BJ (cell line): ENCODE measurements around the gene AKT3. TPM values are rescaled to one million over a fixed set of nuclear protein-coding genes. Genes with fewer than 3 reads are reported as not detected.

Source experiments
- CTCF ChIA-PET: fragments of 350-600 bp; formaldehyde crosslinking; extraction: SDS; loops from one replicate; lab custom pipeline; 2021; ENCODE audit warnings: antibody characterized with exemption, inconsistent platforms; lab: Yijun Ruan, JAX
- POLR2A ChIA-PET: fragments of 300-600 bp; sonication (Branson Sonifier 250); formaldehyde crosslinking; extraction: SDS; loops from one replicate; lab custom pipeline; 2021; ENCODE audit warnings: antibody characterized with exemption; lab: Charles Lee
- DNase-seq: peaks from one replicate; pipeline ENCODE4 v3.0.0-alpha.2; 2011; ENCODE audit warnings: low read depth
- H3K27me3 ChIP-seq: 2 replicates; pipeline ENCODE4 v1.6.0; 2011; ENCODE audit warnings: low read length; ENCODE audit not compliant: control insufficient read depth, insufficient read depth
- H3K36me3 ChIP-seq: 2 replicates; pipeline ENCODE4 v1.5.1; 2011; ENCODE audit warnings: low read length; ENCODE audit not compliant: control insufficient read depth, insufficient read depth
- H3K4me3 ChIP-seq: 2 replicates; pipeline ENCODE4 v1.5.1; 2011; ENCODE audit warnings: low read depth, mild to moderate bottlenecking, control low read depth, low read length
- polyA plus RNA-seq: library from polyadenylated mRNA; depleted of rRNA; stranded (reverse); fragments of >200 nt; gene quantifications from 2 replicates; pipeline ENCODE4 v1.2.3, GENCODE V29; 2011
- TF ChIP-seq, protein P1 (sequence below): IDR thresholded peaks from 2 replicates; pipeline ENCODE4 v1.5.1; 2011; ENCODE audit warnings: low read depth, mild to moderate bottlenecking, control low read depth, inconsistent platforms, low read length, moderate library complexity; ENCODE audit not compliant: insufficient read depth

Gene AKT3
- polyA plus RNA-seq, 1 experiment: 23.8 TPM

DNA sequence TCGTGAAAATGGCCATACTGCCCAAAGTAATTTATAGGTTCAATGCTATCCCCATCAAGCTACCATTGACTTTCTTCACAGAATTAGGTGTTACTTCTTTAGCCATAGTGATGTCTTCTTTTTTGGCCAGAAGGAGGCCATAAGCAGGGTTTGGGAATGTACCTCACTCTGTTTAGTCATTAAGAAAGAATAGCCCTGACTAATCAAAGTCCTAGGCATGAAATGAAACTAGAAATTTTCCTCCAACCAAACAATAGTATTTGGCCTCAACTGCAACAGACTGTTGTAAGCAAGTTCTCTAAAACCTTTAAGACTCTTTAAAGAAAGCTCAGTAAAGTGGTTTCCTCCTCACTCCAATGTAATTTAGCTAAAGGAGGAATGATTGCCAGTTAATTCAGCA is 163.9 kb downstream of the AKT3 start:
- H3K27me3 ChIP-seq: no peaks in the 10 kb centered on the region
- DNase-seq: no peak
- no peak overlapping the region for H3K4me3 ChIP-seq
- TF ChIP-seq, protein P1, sequence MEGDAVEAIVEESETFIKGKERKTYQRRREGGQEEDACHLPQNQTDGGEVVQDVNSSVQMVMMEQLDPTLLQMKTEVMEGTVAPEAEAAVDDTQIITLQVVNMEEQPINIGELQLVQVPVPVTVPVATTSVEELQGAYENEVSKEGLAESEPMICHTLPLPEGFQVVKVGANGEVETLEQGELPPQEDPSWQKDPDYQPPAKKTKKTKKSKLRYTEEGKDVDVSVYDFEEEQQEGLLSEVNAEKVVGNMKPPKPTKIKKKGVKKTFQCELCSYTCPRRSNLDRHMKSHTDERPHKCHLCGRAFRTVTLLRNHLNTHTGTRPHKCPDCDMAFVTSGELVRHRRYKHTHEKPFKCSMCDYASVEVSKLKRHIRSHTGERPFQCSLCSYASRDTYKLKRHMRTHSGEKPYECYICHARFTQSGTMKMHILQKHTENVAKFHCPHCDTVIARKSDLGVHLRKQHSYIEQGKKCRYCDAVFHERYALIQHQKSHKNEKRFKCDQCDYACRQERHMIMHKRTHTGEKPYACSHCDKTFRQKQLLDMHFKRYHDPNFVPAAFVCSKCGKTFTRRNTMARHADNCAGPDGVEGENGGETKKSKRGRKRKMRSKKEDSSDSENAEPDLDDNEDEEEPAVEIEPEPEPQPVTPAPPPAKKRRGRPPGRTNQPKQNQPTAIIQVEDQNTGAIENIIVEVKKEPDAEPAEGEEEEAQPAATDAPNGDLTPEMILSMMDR: no peak
- ChIA-PET CTCF (interaction anchor here (1.3 kb wide), 1 partner anchor 10 kb away, joined by 4 read pairs; no protein-coding TSS in a partner anchor), POLR2A (no interaction called here)
- no peaks in the 10 kb centered on the region; the same call in 1 of the 2 replicates for H3K36me3 ChIP-seq

DNA sequence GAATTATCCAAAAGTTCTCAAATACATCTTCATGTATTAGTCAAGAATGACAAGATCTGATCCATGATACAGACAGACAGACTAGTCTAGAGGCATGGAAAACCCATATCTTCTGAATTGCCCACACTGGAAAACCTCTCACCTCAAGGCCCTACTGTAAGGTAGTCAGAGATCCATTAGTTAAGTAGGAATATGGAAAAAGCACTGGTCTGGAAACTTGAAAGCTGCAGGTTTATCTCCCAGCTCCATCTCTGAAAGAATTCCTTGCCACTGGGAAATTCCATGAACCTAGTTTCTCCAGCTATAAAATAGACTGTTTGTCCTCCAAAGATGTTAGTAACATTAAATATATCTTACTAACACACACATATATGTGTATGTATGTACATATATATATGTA is 169.2 kb downstream of the AKT3 start:
- ChIA-PET POLR2A (interaction anchor here (0.5 kb wide), 2 partner anchors 30 to 259 kb away, joined by 3 to 5 read pairs; no protein-coding TSS in a partner anchor), CTCF (no interaction called here)
- H3K27me3 ChIP-seq: no peaks in the 10 kb centered on the region
- no peak overlapping the region for H3K4me3 ChIP-seq
- H3K36me3 ChIP-seq: no peaks in the 10 kb centered on the region; the same call in 1 of the 2 replicates
- DNase-seq: no peak
- TF ChIP-seq, protein P1: no peak

DNA sequence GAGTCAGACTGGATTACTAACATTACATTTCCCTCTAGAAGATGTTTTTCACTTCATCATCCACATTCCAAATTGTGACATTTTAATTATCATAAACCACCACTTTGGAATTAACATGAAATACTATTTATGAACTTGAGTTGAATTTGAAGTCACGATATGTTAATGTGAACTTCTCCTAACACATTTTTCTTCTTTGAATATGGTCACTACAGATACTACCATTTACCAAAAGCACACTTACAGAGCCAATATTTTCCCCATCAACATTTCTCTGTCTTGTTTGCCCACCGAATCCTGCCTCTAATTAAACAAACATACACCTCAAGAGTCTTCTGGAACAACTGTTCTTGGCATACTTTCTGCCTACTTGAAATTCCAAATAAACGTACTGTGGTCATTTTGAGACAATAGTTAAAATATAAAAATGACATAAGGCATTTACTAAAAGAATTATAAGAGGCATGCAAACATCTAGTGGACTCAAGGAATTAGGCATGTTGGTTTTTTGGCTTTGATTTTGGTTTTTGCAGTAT is 177.4 kb downstream of the AKT3 start:
- Histone ChIP-seq H3K4me3 (no peak overlapping the region), H3K27me3 (no peaks in the 10 kb centered on the region), H3K36me3 (no peaks in the 10 kb centered on the region)
- CTCF ChIA-PET: no interaction called here
- TF ChIP-seq, protein P1: no peak
- POLR2A ChIA-PET: no interaction called here
- DNase-seq: no peak

DNA sequence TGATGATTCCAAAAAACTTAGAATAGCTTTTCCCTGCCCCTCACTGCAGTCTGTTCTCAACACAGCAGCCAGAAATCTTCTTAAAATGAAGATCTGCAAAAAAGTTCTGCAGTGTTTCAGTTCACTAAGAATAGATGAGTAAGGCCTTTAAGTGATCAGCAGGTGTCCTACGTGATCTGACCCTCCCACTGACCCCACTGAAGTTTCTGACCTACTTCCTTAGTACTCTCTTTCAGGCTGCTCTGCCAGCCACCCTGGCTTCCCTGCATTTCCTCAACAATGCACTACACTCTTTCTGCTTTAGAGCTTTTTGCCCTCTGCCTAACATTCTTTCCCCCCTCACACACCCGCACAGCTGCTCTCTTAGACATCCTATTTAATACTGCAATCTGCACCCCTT is 182.5 kb downstream of the AKT3 start:
- TF ChIP-seq, protein P1: no peak
- Histone ChIP-seq H3K4me3 (no peak overlapping the region), H3K27me3 (no peaks in the 10 kb centered on the region), H3K36me3 (no peaks in the 10 kb centered on the region)
- ChIA-PET POLR2A (no interaction called here), CTCF (no interaction called here)
- DNase-seq: no peak

DNA sequence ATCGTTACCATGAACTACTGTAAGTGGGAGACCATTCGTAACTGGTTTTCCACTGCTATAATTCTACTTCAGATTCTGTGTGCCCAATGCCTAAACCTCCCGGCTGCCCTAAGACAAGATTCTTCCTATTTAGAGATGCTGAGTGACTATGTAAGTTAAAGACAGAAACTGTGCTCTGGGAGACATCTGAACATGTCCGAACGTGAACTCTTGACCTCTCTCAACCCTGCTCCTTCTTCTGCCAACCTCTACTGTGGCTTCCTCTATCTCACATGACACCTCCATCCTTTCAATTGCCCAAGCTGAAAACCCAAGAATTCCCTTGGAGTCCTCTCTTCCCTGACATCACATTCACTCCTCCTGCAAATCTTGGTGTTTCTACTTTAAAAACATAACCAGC is 182.9 kb downstream of the AKT3 start:
- ChIA-PET POLR2A (no interaction called here), CTCF (no interaction called here)
- no peak for DNase-seq
- Histone ChIP-seq H3K27me3 (no peaks in the 10 kb centered on the region), H3K4me3 (no peak overlapping the region), H3K36me3 (no peaks in the 10 kb centered on the region)
- TF ChIP-seq, protein P1: no peak
